ENCODE data around the gene ANKIB1.

DNA sequence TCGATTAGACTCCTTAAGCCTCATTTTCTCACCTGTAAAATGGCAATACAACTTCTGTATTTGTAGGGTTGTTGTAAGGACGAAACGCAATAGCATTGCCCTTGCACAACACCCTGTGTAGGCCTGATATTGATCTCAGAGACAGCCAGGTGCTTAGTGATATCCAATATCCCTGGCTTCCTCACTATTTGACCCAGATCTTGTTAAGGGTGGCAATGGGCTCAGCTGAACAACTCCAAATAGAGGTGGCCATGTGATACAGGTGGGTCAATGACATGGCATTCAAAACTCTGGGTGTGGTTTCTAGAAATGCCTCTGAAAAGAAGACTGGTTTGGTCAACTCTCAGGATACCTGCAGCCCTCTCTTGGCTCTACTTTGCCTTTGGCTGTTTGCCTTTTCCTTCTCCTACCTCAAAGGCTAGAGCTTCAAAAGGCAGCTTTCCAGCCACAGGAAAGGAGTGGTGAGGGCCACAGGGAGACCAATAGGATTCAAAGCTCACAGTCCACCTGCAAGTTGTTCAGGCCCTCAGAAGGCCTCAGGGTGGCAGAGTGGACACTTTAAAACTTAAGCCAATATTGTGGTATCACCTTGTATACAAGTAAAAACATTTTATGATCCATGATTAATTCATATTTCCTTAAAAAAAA, 186.6 kb downstream of the ANKIB1 start:
- TF ChIP-seq, protein P1, sequence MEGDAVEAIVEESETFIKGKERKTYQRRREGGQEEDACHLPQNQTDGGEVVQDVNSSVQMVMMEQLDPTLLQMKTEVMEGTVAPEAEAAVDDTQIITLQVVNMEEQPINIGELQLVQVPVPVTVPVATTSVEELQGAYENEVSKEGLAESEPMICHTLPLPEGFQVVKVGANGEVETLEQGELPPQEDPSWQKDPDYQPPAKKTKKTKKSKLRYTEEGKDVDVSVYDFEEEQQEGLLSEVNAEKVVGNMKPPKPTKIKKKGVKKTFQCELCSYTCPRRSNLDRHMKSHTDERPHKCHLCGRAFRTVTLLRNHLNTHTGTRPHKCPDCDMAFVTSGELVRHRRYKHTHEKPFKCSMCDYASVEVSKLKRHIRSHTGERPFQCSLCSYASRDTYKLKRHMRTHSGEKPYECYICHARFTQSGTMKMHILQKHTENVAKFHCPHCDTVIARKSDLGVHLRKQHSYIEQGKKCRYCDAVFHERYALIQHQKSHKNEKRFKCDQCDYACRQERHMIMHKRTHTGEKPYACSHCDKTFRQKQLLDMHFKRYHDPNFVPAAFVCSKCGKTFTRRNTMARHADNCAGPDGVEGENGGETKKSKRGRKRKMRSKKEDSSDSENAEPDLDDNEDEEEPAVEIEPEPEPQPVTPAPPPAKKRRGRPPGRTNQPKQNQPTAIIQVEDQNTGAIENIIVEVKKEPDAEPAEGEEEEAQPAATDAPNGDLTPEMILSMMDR (IDR thresholded peaks at IDR 0.05), result no peak
- TF ChIP-seq EZH2phosphoT487 (IDR thresholded peaks at IDR 0.05) (no peak), EZH2 (IDR thresholded peaks at IDR 0.05) (no peak)

All from neural progenitor cell (in vitro differentiated cells).